WTC11 (cell line): ENCODE results near the gene IQCB1. TPM values are rescaled to one million over a fixed set of nuclear protein-coding genes. Genes with fewer than 3 reads are reported as not detected.

ENCODE experiments used
- ATAC-seq: fragments of 200-7000 bp; cut with Tn5 transposase; 2 replicates; pipeline ENCODE4 v1.10.0; 2021; ENCODE audit warnings: mild to moderate bottlenecking, moderate library complexity
- CTCF ChIA-PET: fragments of 300-600 bp; sonication (Branson Sonifier 250); formaldehyde crosslinking; loops from one replicate; lab custom pipeline; 2021; ENCODE audit warnings: antibody characterized with exemption; lab: Charles Lee
- POLR2A ChIA-PET: fragments of 350-600 bp; sonication (Branson Sonifier 250); formaldehyde crosslinking; loops from one replicate; lab custom pipeline; 2021; ENCODE audit warnings: antibody characterized with exemption; lab: Charles Lee
- DNase-seq: peaks from one replicate; pipeline ENCODE4 v3.0.0; 2021; ENCODE audit warnings: low spot score
- H3K27ac Mint-ChIP-seq: 2 replicates; pipeline ENCODE4 v1.8.0; 2021; ENCODE audit warnings: mixed read lengths
- H3K27me3 Mint-ChIP-seq: 2 replicates; pipeline ENCODE4 v1.8.0; 2021; ENCODE audit warnings: low read depth, mild to moderate bottlenecking, moderate library complexity, mixed read lengths
- H3K36me3 Mint-ChIP-seq: 2 replicates; pipeline ENCODE4 v1.8.0; 2021; ENCODE audit warnings: mixed read lengths
- H3K4me1 Mint-ChIP-seq: 2 replicates; pipeline ENCODE4 v1.8.0; 2022; ENCODE audit warnings: mixed read lengths
- H3K4me3 Mint-ChIP-seq: 2 replicates; pipeline ENCODE4 v1.8.0; 2021; ENCODE audit warnings: mild to moderate bottlenecking, moderate library complexity, mixed read lengths
- H3K9me3 Mint-ChIP-seq: 2 replicates; pipeline ENCODE4 v1.8.0; 2021; ENCODE audit warnings: mixed read lengths
- CREM ChIP-seq: sonication (generic); formaldehyde crosslinking; IDR thresholded peaks from 2 replicates; pipeline ENCODE4 v1.8.1; 2022; ENCODE audit warnings: mild to moderate bottlenecking, missing genetic modification reagents, moderate library complexity
- FOXK1 ChIP-seq: sonication (generic); formaldehyde crosslinking; IDR thresholded peaks from 2 replicates; pipeline ENCODE4 v1.8.0; 2022; ENCODE audit warnings: mild to moderate bottlenecking, moderate library complexity, missing genetic modification reagents
- GABPB1 ChIP-seq: sonication (generic); formaldehyde crosslinking; IDR thresholded peaks from 2 replicates; pipeline ENCODE4 v1.8.1; 2023; ENCODE audit warnings: mild to moderate bottlenecking, missing genetic modification reagents
- GRHL2 ChIP-seq: fragments of 250-450 bp; sonication (Bioruptor Pico); IDR thresholded peaks from 2 replicates; pipeline ENCODE4 v1.8.0; 2022; ENCODE audit warnings: mild to moderate bottlenecking, moderate library complexity; ENCODE audit not compliant: insufficient replicate concordance, severe bottlenecking
- NFATC4 ChIP-seq: fragments of 250-450 bp; sonication (Bioruptor Pico); IDR thresholded peaks from 2 replicates; pipeline ENCODE4 v1.9.0; 2021; ENCODE audit warnings: mild to moderate bottlenecking
- NFE2L1 ChIP-seq: sonication (generic); formaldehyde crosslinking; IDR thresholded peaks from 2 replicates; pipeline ENCODE4 v1.8.1; 2023; ENCODE audit warnings: missing genetic modification reagents
- NR1H2 ChIP-seq: sonication (generic); formaldehyde crosslinking; IDR thresholded peaks from 2 replicates; pipeline ENCODE4 v1.9.0; 2021; ENCODE audit warnings: mild to moderate bottlenecking, moderate library complexity, missing genetic modification reagents
- NR2C2 ChIP-seq: sonication (generic); formaldehyde crosslinking; IDR thresholded peaks from 2 replicates; pipeline ENCODE4 v1.8.0; 2022; ENCODE audit warnings: mild to moderate bottlenecking, missing genetic modification reagents
- RORB ChIP-seq: fragments of 250-450 bp; sonication (Bioruptor Pico); IDR thresholded peaks from 2 replicates; pipeline ENCODE4 v1.9.0; 2021; ENCODE audit warnings: mild to moderate bottlenecking
- SOX15 ChIP-seq: fragments of 250-450 bp; sonication (Bioruptor Pico); IDR thresholded peaks from 2 replicates; pipeline ENCODE4 v1.9.0; 2021; ENCODE audit warnings: mild to moderate bottlenecking
- TCF7 ChIP-seq: sonication (generic); formaldehyde crosslinking; IDR thresholded peaks from 2 replicates; pipeline ENCODE4 v1.8.0; 2022; ENCODE audit warnings: mild to moderate bottlenecking, low read depth, missing genetic modification reagents, moderate library complexity
- TP53 ChIP-seq: sonication (generic); formaldehyde crosslinking; IDR thresholded peaks from 2 replicates; pipeline ENCODE4 v1.8.1; 2023; ENCODE audit warnings: mild to moderate bottlenecking, missing genetic modification reagents
- ZMAT4 ChIP-seq: fragments of 250-450 bp; sonication (Bioruptor Pico); IDR thresholded peaks from 2 replicates; pipeline ENCODE4 v1.9.0; 2021; ENCODE audit warnings: mild to moderate bottlenecking
- ZNF121 ChIP-seq: sonication (generic); formaldehyde crosslinking; IDR thresholded peaks from 2 replicates; pipeline ENCODE4 v1.8.0; 2023; ENCODE audit warnings: missing genetic modification reagents
- ZNF138 ChIP-seq: sonication (generic); formaldehyde crosslinking; conservative IDR thresholded peaks from 2 replicates; pipeline ENCODE4 v1.8.1; 2022; ENCODE audit warnings: mild to moderate bottlenecking, moderate library complexity, missing genetic modification reagents
- ZNF416 ChIP-seq: fragments of 250-450 bp; sonication (Bioruptor Pico); IDR thresholded peaks from 2 replicates; pipeline ENCODE4 v1.9.0; 2021; ENCODE audit warnings: mild to moderate bottlenecking, inconsistent platforms
- total RNA-seq: library from RNA; stranded (reverse); gene quantifications from 3 replicates; pipeline ENCODE4 v1.2.3, GENCODE V29; 2021
- TF ChIP-seq, protein P1 (sequence below): sonication (generic); formaldehyde crosslinking; IDR thresholded peaks from 2 replicates; pipeline ENCODE4 v1.8.0; 2023; ENCODE audit warnings: missing genetic modification reagents, mild to moderate bottlenecking, borderline replicate concordance
- TF ChIP-seq, protein P2 (sequence below): sonication (generic); formaldehyde crosslinking; conservative IDR thresholded peaks from 2 replicates; pipeline ENCODE4 v1.8.1; 2022; ENCODE audit warnings: mild to moderate bottlenecking, missing genetic modification reagents
- TF ChIP-seq, protein P3 (sequence below): sonication (generic); formaldehyde crosslinking; IDR thresholded peaks from 2 replicates; pipeline ENCODE4 v1.8.0; 2023; ENCODE audit warnings: missing genetic modification reagents
- TF ChIP-seq, protein P4 (sequence below): sonication (generic); formaldehyde crosslinking; IDR thresholded peaks from 2 replicates; pipeline ENCODE4 v1.8.1; 2022; ENCODE audit warnings: missing genetic modification reagents, borderline replicate concordance

IQCB1 gene
- total RNA-seq, 1 experiment from 2014 or later: 30.2 TPM

DNA sequence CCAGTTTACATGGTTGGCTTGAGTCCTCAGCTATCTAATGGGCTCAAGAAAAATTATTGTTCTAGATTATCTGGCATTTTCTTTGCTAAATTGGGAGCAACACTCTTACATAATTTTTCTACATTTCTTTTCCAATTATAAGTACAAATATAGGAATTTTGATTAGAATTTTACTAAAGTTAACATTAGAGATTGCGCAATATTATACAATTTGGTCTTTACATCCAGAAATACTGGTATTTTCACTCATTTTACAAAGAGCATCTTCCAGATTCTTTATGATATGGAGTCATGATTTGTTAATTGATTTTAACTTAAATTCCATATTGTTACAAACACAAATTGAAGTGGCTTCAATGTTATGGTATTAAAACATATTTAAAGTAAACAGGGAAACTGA is 65.6 kb downstream of the IQCB1 start (continued):
- TF ChIP-seq, protein P1, sequence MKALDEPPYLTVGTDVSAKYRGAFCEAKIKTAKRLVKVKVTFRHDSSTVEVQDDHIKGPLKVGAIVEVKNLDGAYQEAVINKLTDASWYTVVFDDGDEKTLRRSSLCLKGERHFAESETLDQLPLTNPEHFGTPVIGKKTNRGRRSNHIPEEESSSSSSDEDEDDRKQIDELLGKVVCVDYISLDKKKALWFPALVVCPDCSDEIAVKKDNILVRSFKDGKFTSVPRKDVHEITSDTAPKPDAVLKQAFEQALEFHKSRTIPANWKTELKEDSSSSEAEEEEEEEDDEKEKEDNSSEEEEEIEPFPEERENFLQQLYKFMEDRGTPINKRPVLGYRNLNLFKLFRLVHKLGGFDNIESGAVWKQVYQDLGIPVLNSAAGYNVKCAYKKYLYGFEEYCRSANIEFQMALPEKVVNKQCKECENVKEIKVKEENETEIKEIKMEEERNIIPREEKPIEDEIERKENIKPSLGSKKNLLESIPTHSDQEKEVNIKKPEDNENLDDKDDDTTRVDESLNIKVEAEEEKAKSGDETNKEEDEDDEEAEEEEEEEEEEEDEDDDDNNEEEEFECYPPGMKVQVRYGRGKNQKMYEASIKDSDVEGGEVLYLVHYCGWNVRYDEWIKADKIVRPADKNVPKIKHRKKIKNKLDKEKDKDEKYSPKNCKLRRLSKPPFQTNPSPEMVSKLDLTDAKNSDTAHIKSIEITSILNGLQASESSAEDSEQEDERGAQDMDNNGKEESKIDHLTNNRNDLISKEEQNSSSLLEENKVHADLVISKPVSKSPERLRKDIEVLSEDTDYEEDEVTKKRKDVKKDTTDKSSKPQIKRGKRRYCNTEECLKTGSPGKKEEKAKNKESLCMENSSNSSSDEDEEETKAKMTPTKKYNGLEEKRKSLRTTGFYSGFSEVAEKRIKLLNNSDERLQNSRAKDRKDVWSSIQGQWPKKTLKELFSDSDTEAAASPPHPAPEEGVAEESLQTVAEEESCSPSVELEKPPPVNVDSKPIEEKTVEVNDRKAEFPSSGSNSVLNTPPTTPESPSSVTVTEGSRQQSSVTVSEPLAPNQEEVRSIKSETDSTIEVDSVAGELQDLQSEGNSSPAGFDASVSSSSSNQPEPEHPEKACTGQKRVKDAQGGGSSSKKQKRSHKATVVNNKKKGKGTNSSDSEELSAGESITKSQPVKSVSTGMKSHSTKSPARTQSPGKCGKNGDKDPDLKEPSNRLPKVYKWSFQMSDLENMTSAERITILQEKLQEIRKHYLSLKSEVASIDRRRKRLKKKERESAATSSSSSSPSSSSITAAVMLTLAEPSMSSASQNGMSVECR (CRISPR knock-in tag): no peak
- TF ChIP-seq, all 79 proteins: peak for 0

GRCh38 chr3:121768452-121768851 is 66.4 kb downstream of the IQCB1 start:
- no peak for TF ChIP-seq NFATC4 (CRISPR knock-in tag)
- no peak for TF ChIP-seq ZMAT4 (CRISPR knock-in tag)
- TF ChIP-seq ZNF138: no peak
- no peak for TF ChIP-seq GABPB1 (CRISPR knock-in tag)
- TF ChIP-seq, protein P2, sequence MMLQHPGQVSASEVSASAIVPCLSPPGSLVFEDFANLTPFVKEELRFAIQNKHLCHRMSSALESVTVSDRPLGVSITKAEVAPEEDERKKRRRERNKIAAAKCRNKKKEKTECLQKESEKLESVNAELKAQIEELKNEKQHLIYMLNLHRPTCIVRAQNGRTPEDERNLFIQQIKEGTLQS (CRISPR knock-in tag): no peak
- no peak for TF ChIP-seq FOXK1
- TF ChIP-seq, all 79 proteins: peak for 0
- Mint-ChIP-seq H3K27ac (no peak overlapping the region), H3K36me3 (peaks cover 22% of the 10 kb centered on the region), H3K4me3 (no peak overlapping the region), H3K4me1 (no peaks in the 10 kb centered on the region), H3K27me3 (no peaks in the 10 kb centered on the region), H3K9me3 (no peaks in the 10 kb centered on the region)
- POLR2A ChIA-PET: no interaction called here
- ATAC-seq (no peak), DNase-seq (no peak)
- CTCF ChIA-PET: no interaction called here

DNA sequence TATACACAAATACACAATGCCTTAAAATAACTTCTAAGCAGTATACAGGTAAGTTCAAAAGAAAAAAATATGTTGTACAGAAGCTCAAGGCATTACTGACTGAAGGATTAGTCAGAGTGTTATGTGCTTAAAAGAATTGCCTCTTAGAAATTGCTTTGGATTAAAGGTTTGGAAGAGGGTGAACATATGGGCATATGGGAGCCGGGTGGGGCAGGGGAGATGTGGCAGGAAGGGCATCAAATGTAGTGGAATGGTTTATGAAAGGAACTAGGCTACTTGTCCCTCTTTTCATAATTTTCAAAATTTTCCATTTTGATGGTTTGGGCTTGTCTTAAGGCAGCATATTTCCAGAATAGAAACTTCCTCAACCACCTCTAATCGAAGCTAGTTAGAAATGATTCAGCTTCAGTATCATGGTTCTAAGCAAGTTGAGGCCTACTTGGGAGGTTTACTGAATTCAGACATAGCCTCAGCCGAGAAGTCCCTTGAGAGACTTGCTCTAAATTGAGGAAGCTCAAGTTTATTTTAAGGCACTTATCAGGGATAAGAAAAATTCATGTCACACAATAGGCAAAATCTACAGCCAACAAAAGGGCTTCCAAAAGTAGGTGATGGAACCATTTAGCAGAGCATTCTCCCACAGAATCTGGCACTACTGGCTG is 75.2 kb downstream of the IQCB1 start:
- ChIA-PET POLR2A (no interaction called here), CTCF (no interaction called here)
- Mint-ChIP-seq H3K9me3 (no peaks in the 10 kb centered on the region), H3K36me3 (no peaks in the 10 kb centered on the region), H3K27ac (no peak overlapping the region)
- no peak for ATAC-seq
- DNase-seq: no peak
- TF ChIP-seq GRHL2 (CRISPR knock-in tag) (no peak), NR2C2 (no peak), SOX15 (CRISPR knock-in tag) (no peak), CREM (CRISPR knock-in tag) (no peak), ZNF138 (no peak), RORB (no peak), TCF7 (CRISPR knock-in tag) (no peak), NR1H2 (CRISPR knock-in tag) (no peak), ZMAT4 (CRISPR knock-in tag) (no peak), ZNF121 (CRISPR knock-in tag) (no peak), TP53 (no peak), ZNF416 (CRISPR knock-in tag) (no peak), NFE2L1 (CRISPR knock-in tag) (no peak)
- TF ChIP-seq, protein P3, sequence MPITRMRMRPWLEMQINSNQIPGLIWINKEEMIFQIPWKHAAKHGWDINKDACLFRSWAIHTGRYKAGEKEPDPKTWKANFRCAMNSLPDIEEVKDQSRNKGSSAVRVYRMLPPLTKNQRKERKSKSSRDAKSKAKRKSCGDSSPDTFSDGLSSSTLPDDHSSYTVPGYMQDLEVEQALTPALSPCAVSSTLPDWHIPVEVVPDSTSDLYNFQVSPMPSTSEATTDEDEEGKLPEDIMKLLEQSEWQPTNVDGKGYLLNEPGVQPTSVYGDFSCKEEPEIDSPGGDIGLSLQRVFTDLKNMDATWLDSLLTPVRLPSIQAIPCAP (CRISPR knock-in tag): no peak
- TF ChIP-seq, protein P4, sequence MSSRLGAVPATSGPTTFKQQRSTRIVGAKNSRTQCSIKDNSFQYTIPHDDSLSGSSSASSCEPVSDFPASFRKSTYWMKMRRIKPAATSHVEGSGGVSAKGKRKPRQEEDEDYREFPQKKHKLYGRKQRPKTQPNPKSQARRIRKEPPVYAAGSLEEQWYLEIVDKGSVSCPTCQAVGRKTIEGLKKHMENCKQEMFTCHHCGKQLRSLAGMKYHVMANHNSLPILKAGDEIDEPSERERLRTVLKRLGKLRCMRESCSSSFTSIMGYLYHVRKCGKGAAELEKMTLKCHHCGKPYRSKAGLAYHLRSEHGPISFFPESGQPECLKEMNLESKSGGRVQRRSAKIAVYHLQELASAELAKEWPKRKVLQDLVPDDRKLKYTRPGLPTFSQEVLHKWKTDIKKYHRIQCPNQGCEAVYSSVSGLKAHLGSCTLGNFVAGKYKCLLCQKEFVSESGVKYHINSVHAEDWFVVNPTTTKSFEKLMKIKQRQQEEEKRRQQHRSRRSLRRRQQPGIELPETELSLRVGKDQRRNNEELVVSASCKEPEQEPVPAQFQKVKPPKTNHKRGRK: no peak
- TF ChIP-seq, all 79 proteins: peak for 0
- Mint-ChIP-seq H3K4me3 (no peak overlapping the region), H3K4me1 (peaks cover 2% of the 10 kb centered on the region; the same call in 1 of the 2 replicates), H3K27me3 (peaks cover 4% of the 10 kb centered on the region; the same call in 1 of the 2 replicates)
